ENCODE data around the gene NADK.

Gene NADK

GRCh38 chr1:1786836-1787605, 8.8 kb upstream of the NADK start:
- no peak for DNase-seq

GRCh38 chr1:1785666-1786065, 7.4 kb upstream of the NADK start:
- no peak for DNase-seq

GRCh38 chr1:1784933-1785332, 6.7 kb upstream of the NADK start:
- DNase-seq, result no peak

- DNase-seq, result no peak
Observed at GRCh38 chr1:1783320-1783719, 5.0 kb upstream of the NADK start.

GRCh38 chr1:1782399-1783221, 4.3 kb upstream of the NADK start:
- peak; percentile 30 for DNase-seq

GRCh38 chr1:1781526-1781903, 3.2 kb upstream of the NADK start:
- DNase-seq, result no peak

GRCh38 chr1:1780598-1781525, 2.6 kb upstream of the NADK start:
- no peak for DNase-seq

- no peak for DNase-seq
Observed at GRCh38 chr1:1779691-1780597, 1.7 kb upstream of the NADK start.

- no peak for DNase-seq
Observed at GRCh38 chr1:1779320-1779675, 1.0 kb upstream of the NADK start.

- no peak for DNase-seq
Observed at GRCh38 chr1:1778663-1779319, 521 bp upstream of the NADK start.

GRCh38 chr1:1777583-1777899, 729 bp downstream of the NADK start:
- DNase-seq, result no peak

- no peak for DNase-seq
Observed at GRCh38 chr1:1776672-1777582, 1.3 kb downstream of the NADK start.

- no peak for DNase-seq
Observed at GRCh38 chr1:1775327-1776226, 2.7 kb downstream of the NADK start.

- DNase-seq, result no peak
Observed at GRCh38 chr1:1773874-1774273, 4.4 kb downstream of the NADK start.

GRCh38 chr1:1771096-1771495, 7.2 kb downstream of the NADK start:
- DNase-seq, result no peak

GRCh38 chr1:1770102-1770501, 8.2 kb downstream of the NADK start:
- no peak for DNase-seq

GRCh38 chr1:1768249-1768992, 9.8 kb downstream of the NADK start:
- DNase-seq, result no peak

- no peak for DNase-seq
Observed at GRCh38 chr1:1764876-1765470, 13.3 kb downstream of the NADK start.

Measured in amniotic stem cell (primary cell).